Measurements from ENCODE around the gene KLHL30.

KLHL30 gene

GRCh38 chr2:238117199-238118154 is 21.0 kb upstream of the KLHL30 start:
- no peak for DNase-seq (ENCODE audit: low spot score)

GRCh38 chr2:238119756-238120462 is 18.6 kb upstream of the KLHL30 start:
- no peak for DNase-seq (ENCODE audit: low spot score)

- no peak for DNase-seq (ENCODE audit: low spot score)
Measured at GRCh38 chr2:238120463-238121298, 17.8 kb upstream of the KLHL30 start.

GRCh38 chr2:238121511-238122286 is 16.8 kb upstream of the KLHL30 start:
- DNase-seq (ENCODE audit: low spot score), result no peak

- no peak for DNase-seq (ENCODE audit: low spot score)
Measured at GRCh38 chr2:238122287-238123217, 15.9 kb upstream of the KLHL30 start.

- DNase-seq (ENCODE audit: low spot score), result no peak
Measured at GRCh38 chr2:238123218-238123971, 15.1 kb upstream of the KLHL30 start.

- DNase-seq (ENCODE audit: low spot score), result no peak
Measured at GRCh38 chr2:238123991-238124470, 14.4 kb upstream of the KLHL30 start.

GRCh38 chr2:238124488-238125126 is 13.9 kb upstream of the KLHL30 start:
- no peak for DNase-seq (ENCODE audit: low spot score)

- no peak for DNase-seq (ENCODE audit: low spot score)
Measured at GRCh38 chr2:238125127-238125885, 13.2 kb upstream of the KLHL30 start.

GRCh38 chr2:238126338-238126737 is 12.1 kb upstream of the KLHL30 start:
- DNase-seq (ENCODE audit: low spot score), result no peak

- no peak for DNase-seq (ENCODE audit: low spot score)
Measured at GRCh38 chr2:238126775-238127164, 11.7 kb upstream of the KLHL30 start.

GRCh38 chr2:238127165-238128060 is 11.1 kb upstream of the KLHL30 start:
- DNase-seq (ENCODE audit: low spot score), result no peak

GRCh38 chr2:238128061-238128440 is 10.4 kb upstream of the KLHL30 start:
- DNase-seq (ENCODE audit: low spot score), result no peak

- DNase-seq (ENCODE audit: low spot score), result no peak
Measured at GRCh38 chr2:238128534-238129001, 9.9 kb upstream of the KLHL30 start.

- no peak for DNase-seq (ENCODE audit: low spot score)
Measured at GRCh38 chr2:238129166-238130010, 9.1 kb upstream of the KLHL30 start.

GRCh38 chr2:238130111-238130695 is 8.3 kb upstream of the KLHL30 start:
- DNase-seq (ENCODE audit: low spot score), result no peak
